Urinary bladder (tissue), 4 donors: ENCODE measurements around the gene DTYMK. TPM values are rescaled to one million over a fixed set of nuclear protein-coding genes. Genes with fewer than 3 reads are reported as not detected.

Experiments used
- DNase-seq: peaks from one replicate; pipeline ENCODE4 v3.0.0-alpha.2; 2015; ENCODE audit errors: extremely low spot score
- H3K27ac ChIP-seq: one replicate; pipeline ENCODE4 v1.5.1; 2013; ENCODE audit warnings: low read depth, mild to moderate bottlenecking, moderate library complexity
- H3K36me3 ChIP-seq: one replicate; pipeline ENCODE4 v1.6.1; 2013; ENCODE audit warnings: mild to moderate bottlenecking, moderate library complexity; ENCODE audit not compliant: insufficient read depth
- H3K4me1 ChIP-seq: one replicate; pipeline ENCODE4 v1.6.1; 2013; ENCODE audit warnings: mild to moderate bottlenecking, moderate library complexity; ENCODE audit not compliant: insufficient read depth
- H3K4me3 ChIP-seq: one replicate; pipeline ENCODE4 v1.5.1; 2013; ENCODE audit warnings: low read depth, low read length
- WGBS: extraction: QIAGEN DNeasy Blood & Tissue Kit; methylation state at CpG from one replicate; pipeline ENCODE4 v1.1.7; 2013; 5-methylcytosine and 5-hydroxymethylcytosine counted together
- polyA plus RNA-seq: library from polyadenylated mRNA; stranded (reverse); fragments of 200-250 nt; gene quantifications from one replicate; pipeline ENCODE4 v1.2.3, GENCODE V29; 2013
- total RNA-seq: library from RNA; depleted of rRNA; stranded (reverse); fragments of >200 nt; gene quantifications from one replicate; pipeline ENCODE4 v1.2.3, GENCODE V29; 2014
- donor health status: healthy with polysubstance abuse.
- donor health status: healthy.

The DTYMK gene
- total and polyA plus RNA-seq, 2 donors: 12.7 to 20.0 TPM

DNA sequence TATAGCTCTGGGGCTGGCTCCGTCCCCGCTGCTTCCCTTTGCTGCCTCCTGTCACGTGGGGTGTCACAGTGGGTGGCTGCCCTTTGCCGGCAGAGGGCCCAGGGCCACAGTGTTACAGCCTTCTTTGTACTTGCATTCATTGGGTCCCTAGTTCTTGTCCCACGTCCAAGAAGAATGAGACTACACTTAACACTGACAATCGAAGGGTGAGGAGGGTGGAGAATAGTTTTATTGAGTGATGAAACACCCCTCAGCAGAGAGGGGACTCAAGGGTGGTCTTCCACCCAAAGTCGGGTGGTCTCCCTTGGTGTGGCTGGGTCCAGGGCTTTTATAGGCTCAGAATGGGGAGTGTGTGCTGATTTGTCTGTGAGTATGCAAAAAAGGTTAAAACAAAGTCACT lies 47.2 kb downstream of the DTYMK start:
- Histone ChIP-seq H3K4me1 (no peaks in the 10 kb centered on the region), H3K4me3 (no peak overlapping the region), H3K27ac (no peak overlapping the region), H3K36me3 (no peaks in the 10 kb centered on the region)
- no peak for DNase-seq
- WGBS: 94% methylated on average over 7 of the region's 7 CpGs

- Histone ChIP-seq H3K4me1 (no peaks in the 10 kb centered on the region), H3K27ac (no peak overlapping the region), H3K4me3 (no peak overlapping the region)
Observed at GRCh38 chr2:241638940-241639339, 47.7 kb downstream of the DTYMK start.

GRCh38 chr2:241637795-241638660 lies 48.6 kb downstream of the DTYMK start:
- under 1% methylated on average over 67 of the region's 67 CpGs for WGBS
- Histone ChIP-seq H3K4me3 (peak overlapping the region; percentile 98), H3K36me3 (no peaks in the 10 kb centered on the region), H3K27ac (peak overlapping the region; percentile 100), H3K4me1 (no peaks in the 10 kb centered on the region)
- DNase-seq: no peak

More at GRCh38 chr2:241638940-241639339, 47.7 kb downstream of the DTYMK start:
- H3K36me3 ChIP-seq: no peaks in the 10 kb centered on the region
- 94% methylated on average over 14 of the region's 14 CpGs for WGBS
- DNase-seq: no peak

- H3K4me3 ChIP-seq: peak within 1 kb of the TSS; percentile 98
- WGBS: under 1% methylated on average over 123 of the region's 123 CpGs
- no peaks in the 10 kb centered on the region for H3K4me1 ChIP-seq
- H3K36me3 ChIP-seq: no peaks in the 10 kb centered on the region
- peak; percentile 42 for DNase-seq
- peak within 1 kb of the TSS; percentile 100 for H3K27ac ChIP-seq
Observed at GRCh38 chr2:241637018-241637794, 49.4 kb downstream of the DTYMK start, which contains the start of the genes ATG4B and THAP4. TSS of gene ATG4B (plus strand) at chr2:241637693. CDS start at chr2:241637715, 22 bp downstream. TSS of gene THAP4 (minus strand) at chr2:241637158. CDS start at chr2:241637017, 141 bp downstream.

DNA sequence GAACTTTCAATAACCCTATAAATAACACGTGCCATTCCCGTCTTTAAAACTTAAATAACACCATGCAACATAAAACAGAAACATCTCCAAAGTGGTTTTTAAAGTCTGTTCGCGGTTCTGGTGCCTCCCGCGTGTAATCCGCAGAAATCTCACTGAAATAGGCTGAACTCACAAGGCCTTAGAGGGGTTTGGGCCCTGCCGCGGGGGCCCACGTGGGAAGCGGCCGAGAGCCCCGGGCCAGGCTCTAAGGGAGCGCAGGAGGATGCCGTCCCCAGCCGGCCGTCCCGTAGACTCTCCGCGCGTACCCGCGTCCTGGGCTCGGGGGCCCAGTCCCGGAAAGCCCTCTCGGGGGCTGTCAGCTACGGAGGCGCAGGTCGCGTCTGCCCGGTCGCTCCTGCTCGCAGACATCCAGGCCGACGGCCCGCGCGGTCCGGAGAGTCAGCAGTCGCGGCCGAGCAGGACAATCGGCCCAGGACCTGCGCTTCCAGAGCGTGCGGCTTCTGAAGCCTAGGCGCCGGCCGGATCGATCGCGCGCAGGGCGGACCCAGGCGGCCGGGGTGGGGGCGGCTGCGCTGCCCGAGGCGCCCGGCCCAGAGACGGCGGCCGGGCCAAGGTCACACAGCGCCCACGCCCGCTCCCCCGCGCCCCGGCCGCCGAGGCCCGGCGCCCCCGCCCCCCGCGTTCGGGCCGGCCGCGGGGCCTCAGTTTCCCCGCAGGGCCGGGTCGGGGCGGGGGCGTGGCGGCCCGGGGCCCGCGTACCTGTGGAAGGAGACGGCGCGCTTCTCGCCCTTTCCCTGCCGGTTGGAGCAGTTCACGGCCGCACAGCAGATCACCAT lies 50.2 kb downstream of the DTYMK start:
- DNase-seq: no peak
- Histone ChIP-seq H3K4me3 (peak overlapping the region; percentile 98), H3K4me1 (no peaks in the 10 kb centered on the region), H3K36me3 (no peaks in the 10 kb centered on the region), H3K27ac (peak overlapping the region; percentile 77)
- WGBS: under 1% methylated on average over 97 of the region's 97 CpGs

DNA sequence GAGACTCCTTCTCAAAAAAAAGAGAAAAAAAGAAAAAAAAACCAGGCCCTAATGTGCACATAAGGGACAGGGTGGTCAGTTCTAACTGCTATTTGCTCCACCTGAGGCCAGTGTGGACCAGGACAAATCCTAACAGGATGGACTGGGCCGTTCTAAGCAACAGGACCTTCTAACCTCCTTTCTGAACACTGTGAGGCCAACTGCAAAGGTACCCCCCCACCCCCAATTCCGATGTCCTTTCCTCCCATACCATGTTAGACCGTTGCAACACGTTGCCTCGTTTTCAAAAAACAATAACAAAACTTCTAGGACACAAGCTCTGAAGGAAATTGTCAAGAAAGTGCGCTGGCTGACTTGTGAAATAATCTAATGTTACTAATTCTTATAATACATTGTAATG lies 50.9 kb downstream of the DTYMK start:
- Histone ChIP-seq H3K36me3 (no peaks in the 10 kb centered on the region), H3K4me1 (no peaks in the 10 kb centered on the region), H3K27ac (no peak overlapping the region), H3K4me3 (peak overlapping the region; percentile 98)
- no peak for DNase-seq
- 17% methylated on average over 6 of the region's 6 CpGs for WGBS

DNA sequence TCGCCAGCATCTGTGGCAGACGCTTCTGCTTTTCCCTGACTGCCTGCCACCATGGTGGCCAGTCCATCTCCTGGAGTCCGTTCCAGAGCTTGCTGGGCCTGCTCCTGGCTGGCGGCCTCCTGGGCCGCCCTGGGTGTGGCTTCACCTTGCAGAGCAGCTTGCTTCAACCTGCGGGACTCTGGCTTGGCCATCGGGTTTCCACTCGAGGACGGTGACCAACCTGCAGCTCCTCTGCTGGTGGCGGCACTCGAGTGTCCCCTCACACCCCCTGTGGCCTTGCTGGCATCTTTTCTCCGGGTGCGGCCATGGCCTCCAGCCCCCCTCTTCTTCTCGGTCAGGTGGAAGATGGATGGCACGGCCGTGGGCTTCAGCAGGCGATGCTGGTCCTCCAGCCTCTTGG lies 53.1 kb downstream of the DTYMK start:
- no peak for DNase-seq
- no peaks in the 10 kb centered on the region for H3K36me3 ChIP-seq
- no peaks in the 10 kb centered on the region for H3K4me1 ChIP-seq
- 92% methylated on average over 17 of the region's 17 CpGs for WGBS
- no peak overlapping the region for H3K4me3 ChIP-seq
- no peak overlapping the region for H3K27ac ChIP-seq

DNA sequence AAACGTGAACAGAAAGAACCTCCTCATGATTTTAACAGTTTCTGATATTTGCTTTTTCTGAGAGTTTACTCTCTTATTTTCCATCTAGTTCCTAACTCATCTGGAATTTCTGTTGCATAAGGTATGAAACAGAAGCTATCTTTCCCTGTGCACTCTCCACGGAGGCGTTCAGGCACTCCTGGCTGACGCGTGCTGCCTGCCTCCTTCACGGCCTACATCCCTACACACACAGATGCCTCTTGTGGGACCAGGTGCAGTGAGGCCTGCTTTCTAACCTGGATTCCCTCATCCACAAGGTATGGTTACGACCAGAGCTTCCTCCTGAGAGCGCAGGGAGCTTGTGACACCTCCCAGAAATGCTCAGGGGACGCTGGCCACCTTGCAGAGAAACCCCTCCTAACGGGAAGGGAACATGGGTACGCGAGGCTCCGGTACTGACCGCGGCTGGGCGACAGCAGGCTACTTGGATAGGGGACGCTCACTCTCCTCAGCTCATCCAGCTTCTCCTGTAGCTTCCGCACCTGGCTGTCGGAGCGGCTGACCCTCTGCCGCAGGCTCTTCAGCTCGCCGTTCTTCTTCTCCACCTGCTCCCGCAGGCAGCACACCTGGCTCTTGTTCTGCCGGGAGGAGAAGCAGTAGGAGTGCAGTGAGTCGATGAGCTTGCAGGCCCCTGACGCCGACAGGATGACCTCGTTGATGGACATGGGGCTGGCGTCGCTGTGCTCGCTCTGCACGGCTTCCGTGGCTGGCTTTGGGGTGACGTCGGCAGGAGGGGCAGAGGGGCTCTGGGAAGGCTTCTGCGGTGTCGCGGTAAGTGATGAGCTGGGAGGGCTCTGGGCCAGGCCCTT lies 53.9 kb downstream of the DTYMK start:
- no peaks in the 10 kb centered on the region for H3K36me3 ChIP-seq
- H3K4me3 ChIP-seq: no peak overlapping the region
- whole genome bisulfite sequencing: 95% methylated on average over 39 of the region's 39 CpGs
- no peaks in the 10 kb centered on the region for H3K4me1 ChIP-seq
- H3K27ac ChIP-seq: no peak overlapping the region
- DNase-seq: no peak

GRCh38 chr2:241629762-241630435 lies 56.7 kb downstream of the DTYMK start:
- H3K4me1 ChIP-seq: no peaks in the 10 kb centered on the region
- H3K4me3 ChIP-seq: no peak overlapping the region
- WGBS: 58% methylated on average over 11 of the region's 11 CpGs
- DNase-seq: no peak
- H3K36me3 ChIP-seq: no peaks in the 10 kb centered on the region
- no peak overlapping the region for H3K27ac ChIP-seq

DNA sequence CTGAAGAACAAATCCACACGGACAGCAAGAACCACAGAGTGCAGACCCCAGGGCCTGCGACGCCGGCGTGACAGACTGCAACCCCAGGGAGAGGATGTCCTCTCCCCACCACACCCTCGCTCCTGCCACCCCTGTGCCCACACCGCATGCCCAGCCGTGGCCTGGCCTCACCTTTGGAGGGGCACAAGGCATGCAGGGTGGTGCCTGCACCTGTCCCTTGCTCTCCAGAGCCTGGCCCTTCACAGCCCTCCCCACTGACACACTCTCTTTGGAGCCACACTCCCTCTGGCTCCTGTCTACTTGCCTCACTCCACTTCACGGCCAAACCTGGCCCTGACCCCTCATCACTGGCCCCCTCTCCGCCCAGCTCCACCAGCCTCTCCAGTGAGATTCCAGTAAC lies 58.9 kb downstream of the DTYMK start:
- no peak for DNase-seq
- Histone ChIP-seq H3K36me3 (no peaks in the 10 kb centered on the region), H3K4me1 (no peaks in the 10 kb centered on the region), H3K4me3 (no peak overlapping the region), H3K27ac (no peak overlapping the region)
- 93% methylated on average over 10 of the region's 10 CpGs for WGBS
